CD8-positive, alpha-beta memory T cell (primary cell): ENCODE measurements around the gene NADSYN1. TPM values are rescaled to one million over a fixed set of nuclear protein-coding genes. Genes with fewer than 3 reads are reported as not detected.
A peak's percentile ranks its signal among the peaks of the same experiment; 100 is the strongest.

Experiments
- CTCF ChIA-PET: fragments of 350-600 bp; sonication (Branson Sonifier 250); formaldehyde crosslinking; loops from one replicate; lab custom pipeline; 2021; ENCODE audit warnings: antibody characterized with exemption; lab: Charles Lee
- POLR2A ChIA-PET: fragments of 350-600 bp; sonication (Branson Sonifier 250); formaldehyde crosslinking; loops from one replicate; lab custom pipeline; 2021; ENCODE audit warnings: antibody characterized with exemption; lab: Charles Lee
- DNase-seq, 5 donors: peaks; one replicate each; pipeline versions ENCODE4 v3.0.0 to v3.0.0-alpha.2; 2020 to 2022; ENCODE audit warnings: mixed read lengths in 1 of 5
- H3K27ac ChIP-seq: one replicate; pipeline ENCODE4 v1.7.0; 2013; ENCODE audit warnings: low read depth, mild to moderate bottlenecking, low read length, moderate library complexity
- H3K27me3 ChIP-seq: 2 replicates; pipeline ENCODE4 v1.7.0; 2013; ENCODE audit warnings: low read length, mild to moderate bottlenecking; ENCODE audit not compliant: insufficient read depth, poor library complexity, severe bottlenecking
- H3K36me3 ChIP-seq: 2 replicates; pipeline ENCODE4 v1.7.0; 2013; ENCODE audit warnings: mild to moderate bottlenecking, low read length, moderate library complexity; ENCODE audit not compliant: insufficient read depth
- H3K4me1 ChIP-seq: 2 replicates; pipeline ENCODE4 v1.7.0; 2013; ENCODE audit warnings: mild to moderate bottlenecking, low read length, moderate library complexity; ENCODE audit not compliant: insufficient read depth
- H3K4me3 ChIP-seq: 2 replicates; pipeline ENCODE4 v1.7.0; 2013; ENCODE audit warnings: mild to moderate bottlenecking, low read length
- H3K9me3 ChIP-seq: 2 replicates; pipeline ENCODE4 v1.7.0; 2013; ENCODE audit warnings: mild to moderate bottlenecking, low read length
- H3K27ac Mint-ChIP-seq, 8 donors: one replicate each; pipeline ENCODE4 v1.8.0; 2020 to 2021; ENCODE audit warnings: mixed read lengths in 8 of 8, mild to moderate bottlenecking in 6 of 8, inconsistent platforms in 3 of 8, moderate library complexity in 3 of 8
- H3K27me3 Mint-ChIP-seq, 2 donors: one replicate each; pipeline ENCODE4 v1.8.0; 2020 to 2021; ENCODE audit warnings: mixed read lengths in 2 of 2, mild to moderate bottlenecking in 1 of 2, moderate library complexity in 1 of 2
- H3K36me3 Mint-ChIP-seq, 3 donors: one replicate each; pipeline ENCODE4 v1.8.0; 2020 to 2021; ENCODE audit warnings: mixed read lengths in 3 of 3, inconsistent platforms in 1 of 3, mild to moderate bottlenecking in 1 of 3
- H3K4me1 Mint-ChIP-seq, 3 donors: one replicate each; pipeline ENCODE4 v1.8.0; 2020 to 2021; ENCODE audit warnings: mixed read lengths in 3 of 3, inconsistent platforms in 1 of 3, mild to moderate bottlenecking in 1 of 3
- H3K4me3 Mint-ChIP-seq, 7 donors: one replicate each; pipeline ENCODE4 v1.8.0; 2020 to 2021; ENCODE audit warnings: mixed read lengths in 7 of 7, mild to moderate bottlenecking in 6 of 7, moderate library complexity in 4 of 7, inconsistent platforms in 2 of 7
- H3K9me3 Mint-ChIP-seq, 5 donors: one replicate each; pipeline ENCODE4 v1.8.0; 2020 to 2022; ENCODE audit warnings: mixed read lengths in 5 of 5, mild to moderate bottlenecking in 3 of 5, moderate library complexity in 2 of 5, inconsistent platforms in 1 of 5
- polyA plus RNA-seq: library from polyadenylated mRNA; unstranded; fragments of 300-500 nt; fragmentation: Illumina TruSeq; gene quantifications from one replicate; pipeline ENCODE4 v1.2.3, GENCODE V29; 2021
- total RNA-seq, 2 experiments: library from RNA; stranded (reverse); gene quantifications; one replicate each; pipeline ENCODE4 v1.2.3, GENCODE V29; 2021

NADSYN1 gene
- total and polyA plus RNA-seq, 3 experiments from 2014 or later: 43.6 to 62.5 (median 60.3) TPM

DNA sequence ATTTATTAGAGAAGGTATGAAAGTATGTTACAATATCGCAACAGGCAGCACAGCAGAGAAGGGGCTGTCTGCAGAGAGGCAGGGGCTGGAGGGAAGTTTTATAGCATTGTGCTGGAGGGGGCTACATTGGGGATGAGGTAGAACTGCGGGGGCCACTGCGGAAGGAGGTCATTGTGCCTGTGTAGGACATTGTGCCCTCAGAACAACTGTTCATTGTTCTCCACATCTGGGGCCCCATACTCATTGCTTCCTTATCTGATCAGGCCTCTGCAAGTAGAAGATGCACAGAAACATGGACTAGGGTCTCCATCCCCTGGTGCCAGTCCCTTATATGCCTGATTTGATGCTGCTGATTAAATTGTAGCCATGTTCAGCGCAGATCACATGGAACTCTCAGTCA is 12.1 kb downstream of the NADSYN1 start:
- H3K4me1 ChIP-seq: no peaks in the 10 kb centered on the region
- H3K4me3 ChIP-seq: no peak overlapping the region
- peak overlapping the region in 1 of 8 donors; percentile 76 for H3K27ac Mint-ChIP-seq
- peaks cover 0 to 83% (median 19%) of the 10 kb centered on the region in 3 donors for H3K36me3 Mint-ChIP-seq
- ChIA-PET CTCF (no interaction called here), POLR2A (no interaction called here)
- H3K9me3 ChIP-seq: no peaks in the 10 kb centered on the region
- peaks cover 15% of the 10 kb centered on the region for H3K36me3 ChIP-seq
- DNase-seq: no peak
- no peaks in the 10 kb centered on the region for H3K27me3 ChIP-seq
- no peak overlapping the region for H3K27ac ChIP-seq
- H3K4me1 Mint-ChIP-seq: peaks cover 6 to 13% (median 8%) of the 10 kb centered on the region in 3 donors
- no peak overlapping the region for H3K4me3 Mint-ChIP-seq
- no peaks in the 10 kb centered on the region for H3K27me3 Mint-ChIP-seq
- H3K9me3 Mint-ChIP-seq: no peaks in the 10 kb centered on the region

DNA sequence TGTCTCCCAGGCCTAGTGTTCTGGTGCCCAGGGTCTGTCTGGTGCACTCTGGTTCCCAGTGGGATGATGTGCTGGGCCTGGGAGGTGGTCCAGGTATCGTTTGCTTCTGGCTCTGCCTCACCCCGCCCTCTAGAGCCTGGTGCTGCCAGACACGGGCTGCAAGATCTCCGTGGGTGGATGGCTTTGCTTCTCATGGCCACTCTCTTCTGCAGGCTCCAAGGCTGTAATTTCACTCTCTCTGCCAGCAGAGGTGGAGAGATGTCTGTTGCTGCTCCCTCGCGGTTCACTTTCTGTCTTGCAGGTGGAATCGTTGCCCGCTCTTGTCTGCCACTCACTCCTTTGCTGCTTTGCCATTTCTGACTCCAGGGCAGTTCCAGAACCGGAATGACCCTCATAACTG is 13.4 kb downstream of the NADSYN1 start:
- DNase-seq: peak in 1 of 5 donors; percentile 8
- no peaks in the 10 kb centered on the region for H3K27me3 ChIP-seq
- peak overlapping the region in 1 of 8 donors; percentile 30 for H3K27ac Mint-ChIP-seq
- CTCF ChIA-PET: interaction anchor here (0.6 kb wide), 1 partner anchor 41 kb away, joined by 3 read pairs; no protein-coding TSS in a partner anchor
- no peak overlapping the region for H3K4me3 Mint-ChIP-seq
- H3K36me3 ChIP-seq: peaks cover 11% of the 10 kb centered on the region
- POLR2A ChIA-PET: no interaction called here
- H3K4me3 ChIP-seq: no peak overlapping the region
- H3K27me3 Mint-ChIP-seq: no peaks in the 10 kb centered on the region
- H3K27ac ChIP-seq: no peak overlapping the region
- peaks cover 0 to 81% (median 11%) of the 10 kb centered on the region in 3 donors for H3K36me3 Mint-ChIP-seq
- H3K4me1 Mint-ChIP-seq: peaks cover 0 to 6% (median 4%) of the 10 kb centered on the region in 3 donors
- H3K4me1 ChIP-seq: no peaks in the 10 kb centered on the region
- no peaks in the 10 kb centered on the region for H3K9me3 Mint-ChIP-seq
- H3K9me3 ChIP-seq: no peaks in the 10 kb centered on the region

- CTCF ChIA-PET: no interaction called here
- Mint-ChIP-seq H3K27ac (no peak overlapping the region), H3K4me1 (peaks cover 0 to 6% (median 4%) of the 10 kb centered on the region in 3 donors)
Measured at GRCh38 chr11:71467164-71467563, 14.2 kb downstream of the NADSYN1 start.

DNA sequence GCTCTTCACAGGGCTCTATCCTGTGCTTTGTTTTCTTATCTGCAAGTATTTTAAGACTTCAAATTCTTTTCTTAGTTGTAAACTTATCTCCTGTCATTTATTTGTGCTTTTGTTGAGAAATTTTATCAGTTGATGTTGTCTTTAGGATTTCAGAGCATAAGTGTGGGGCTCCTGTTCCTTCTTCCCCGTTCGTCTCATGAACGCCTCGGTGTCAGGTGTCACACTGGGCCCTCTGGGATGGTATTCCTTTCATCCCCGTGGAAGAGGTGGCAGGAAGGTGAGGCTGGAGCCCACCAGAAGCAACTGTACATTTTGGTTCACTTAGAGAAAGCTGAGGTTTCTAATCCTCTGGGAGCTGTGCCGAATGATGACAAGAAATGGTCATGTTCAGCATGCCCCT is 17.9 kb downstream of the NADSYN1 start:
- Histone ChIP-seq H3K9me3 (no peaks in the 10 kb centered on the region), H3K4me1 (no peaks in the 10 kb centered on the region), H3K36me3 (peaks cover 23% of the 10 kb centered on the region), H3K4me3 (no peak overlapping the region), H3K27ac (no peak overlapping the region), H3K27me3 (no peaks in the 10 kb centered on the region)
- no peak overlapping the region for H3K4me3 Mint-ChIP-seq
- H3K9me3 Mint-ChIP-seq: no peaks in the 10 kb centered on the region
- peak overlapping the region in 1 of 8 donors; percentile 59 for H3K27ac Mint-ChIP-seq
- ChIA-PET CTCF (no interaction called here), POLR2A (no interaction called here)
- no peaks in the 10 kb centered on the region for H3K27me3 Mint-ChIP-seq
- peaks cover 0 to 4% (median 0%) of the 10 kb centered on the region in 3 donors for H3K4me1 Mint-ChIP-seq
- peaks cover 0 to 84% (median 13%) of the 10 kb centered on the region in 3 donors for H3K36me3 Mint-ChIP-seq
- no peak for DNase-seq

More at GRCh38 chr11:71467164-71467563, 14.2 kb downstream of the NADSYN1 start:
- no peak for DNase-seq
- Histone ChIP-seq H3K36me3 (peaks cover 17% of the 10 kb centered on the region), H3K27me3 (no peaks in the 10 kb centered on the region), H3K4me3 (no peak overlapping the region), H3K9me3 (no peaks in the 10 kb centered on the region), H3K4me1 (no peaks in the 10 kb centered on the region), H3K27ac (no peak overlapping the region)
- Mint-ChIP-seq H3K27me3 (no peaks in the 10 kb centered on the region), H3K9me3 (no peaks in the 10 kb centered on the region), H3K4me3 (no peak overlapping the region), H3K36me3 (peaks cover 0 to 81% (median 11%) of the 10 kb centered on the region in 3 donors)
- POLR2A ChIA-PET: no interaction called here

- Histone ChIP-seq H3K4me1 (no peaks in the 10 kb centered on the region), H3K36me3 (peaks cover 29% of the 10 kb centered on the region), H3K9me3 (no peaks in the 10 kb centered on the region), H3K4me3 (no peak overlapping the region), H3K27ac (no peak overlapping the region), H3K27me3 (no peaks in the 10 kb centered on the region)
- Mint-ChIP-seq H3K4me3 (no peak overlapping the region), H3K27me3 (no peaks in the 10 kb centered on the region), H3K36me3 (peaks cover 0 to 84% (median 13%) of the 10 kb centered on the region in 3 donors), H3K4me1 (peaks cover 0 to 4% (median 0%) of the 10 kb centered on the region in 3 donors), H3K9me3 (no peaks in the 10 kb centered on the region), H3K27ac (no peak overlapping the region)
- CTCF ChIA-PET: no interaction called here
- POLR2A ChIA-PET: no interaction called here
- DNase-seq: peak in 1 of 5 donors; percentile 25
Measured at GRCh38 chr11:71472357-71472885, 19.4 kb downstream of the NADSYN1 start.

DNA sequence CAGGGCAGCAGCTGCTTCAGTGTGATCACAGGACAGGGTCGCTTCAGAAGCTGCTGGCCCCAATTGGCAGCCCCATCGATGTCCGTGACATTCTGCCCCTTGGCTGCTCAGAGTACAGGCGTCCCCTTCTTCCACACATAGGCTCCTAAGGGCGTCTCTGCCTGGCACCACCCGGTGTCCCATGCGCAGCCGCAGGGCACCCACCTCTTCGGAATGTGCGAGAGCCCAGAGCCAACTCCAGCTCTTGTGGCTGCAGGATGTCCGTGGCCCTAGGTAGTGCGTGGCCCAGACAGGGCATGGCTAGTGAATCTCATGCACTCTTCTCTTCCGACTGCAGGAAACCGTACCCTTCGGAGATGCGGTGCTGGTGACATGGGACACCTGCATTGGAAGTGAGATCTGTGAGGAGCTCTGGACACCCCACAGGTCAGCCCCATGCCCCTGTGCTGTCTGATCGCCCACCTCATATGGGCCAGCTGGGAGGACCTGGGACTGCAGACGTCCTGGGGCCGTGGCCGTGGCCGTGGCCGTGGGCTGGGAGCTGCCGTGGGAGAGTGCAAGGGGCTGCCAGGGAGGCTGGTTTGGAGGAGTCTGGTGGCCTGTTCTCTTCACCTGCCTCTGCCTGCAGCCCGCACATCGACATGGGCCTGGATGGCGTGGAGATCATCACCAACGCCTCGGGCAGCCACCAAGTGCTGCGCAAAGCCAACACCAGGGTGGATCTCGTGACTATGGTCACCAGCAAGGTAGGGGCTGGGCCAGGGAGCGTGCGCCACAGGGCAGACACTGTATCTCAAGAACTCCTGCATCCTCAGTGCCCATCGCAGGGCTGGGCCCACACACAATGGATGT is 20.2 kb downstream of the NADSYN1 start:
- POLR2A ChIA-PET: no interaction called here

DNA sequence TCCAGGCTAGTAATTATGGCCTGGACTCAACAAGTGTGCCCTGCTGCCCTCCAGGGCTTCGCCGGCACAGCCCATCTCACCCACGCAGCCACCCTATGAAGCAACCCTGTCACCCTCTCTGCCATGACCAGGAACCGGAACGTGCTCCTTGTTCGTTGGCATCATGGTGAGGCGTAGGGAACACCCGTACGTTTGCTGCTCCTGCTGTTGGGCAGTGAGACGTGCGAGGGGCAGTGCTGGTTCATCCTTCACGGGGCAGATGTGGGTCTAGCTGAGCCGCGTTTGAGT is 20.7 kb downstream of the NADSYN1 start:
- H3K9me3 Mint-ChIP-seq: no peaks in the 10 kb centered on the region
- ChIA-PET CTCF (no interaction called here), POLR2A (no interaction called here)
- H3K27ac Mint-ChIP-seq: no peak overlapping the region
- Histone ChIP-seq H3K36me3 (peaks cover 29% of the 10 kb centered on the region), H3K4me3 (no peak overlapping the region), H3K27ac (no peak overlapping the region), H3K27me3 (no peaks in the 10 kb centered on the region), H3K9me3 (no peaks in the 10 kb centered on the region), H3K4me1 (no peaks in the 10 kb centered on the region)
- peaks cover 0 to 86% (median 17%) of the 10 kb centered on the region in 3 donors for H3K36me3 Mint-ChIP-seq
- peak in 1 of 5 donors; percentile 29 for DNase-seq
- H3K4me1 Mint-ChIP-seq: peaks cover 0 to 4% (median 0%) of the 10 kb centered on the region in 3 donors
- H3K4me3 Mint-ChIP-seq: no peak overlapping the region
- H3K27me3 Mint-ChIP-seq: no peaks in the 10 kb centered on the region

More for the DNA sequence above, 20.2 kb downstream of the NADSYN1 start:
- Histone ChIP-seq H3K9me3 (no peaks in the 10 kb centered on the region), H3K27me3 (no peaks in the 10 kb centered on the region), H3K4me3 (no peak overlapping the region), H3K36me3 (peaks cover 29% of the 10 kb centered on the region), H3K27ac (no peak overlapping the region), H3K4me1 (no peaks in the 10 kb centered on the region)
- Mint-ChIP-seq H3K9me3 (no peaks in the 10 kb centered on the region), H3K27ac (no peak overlapping the region), H3K4me1 (peaks cover 0 to 4% (median 0%) of the 10 kb centered on the region in 3 donors), H3K36me3 (peaks cover 0 to 84% (median 16%) of the 10 kb centered on the region in 3 donors), H3K27me3 (no peaks in the 10 kb centered on the region), H3K4me3 (no peak overlapping the region)
- CTCF ChIA-PET: no interaction called here
- peak in 1 of 5 donors; percentile 38 for DNase-seq

DNA sequence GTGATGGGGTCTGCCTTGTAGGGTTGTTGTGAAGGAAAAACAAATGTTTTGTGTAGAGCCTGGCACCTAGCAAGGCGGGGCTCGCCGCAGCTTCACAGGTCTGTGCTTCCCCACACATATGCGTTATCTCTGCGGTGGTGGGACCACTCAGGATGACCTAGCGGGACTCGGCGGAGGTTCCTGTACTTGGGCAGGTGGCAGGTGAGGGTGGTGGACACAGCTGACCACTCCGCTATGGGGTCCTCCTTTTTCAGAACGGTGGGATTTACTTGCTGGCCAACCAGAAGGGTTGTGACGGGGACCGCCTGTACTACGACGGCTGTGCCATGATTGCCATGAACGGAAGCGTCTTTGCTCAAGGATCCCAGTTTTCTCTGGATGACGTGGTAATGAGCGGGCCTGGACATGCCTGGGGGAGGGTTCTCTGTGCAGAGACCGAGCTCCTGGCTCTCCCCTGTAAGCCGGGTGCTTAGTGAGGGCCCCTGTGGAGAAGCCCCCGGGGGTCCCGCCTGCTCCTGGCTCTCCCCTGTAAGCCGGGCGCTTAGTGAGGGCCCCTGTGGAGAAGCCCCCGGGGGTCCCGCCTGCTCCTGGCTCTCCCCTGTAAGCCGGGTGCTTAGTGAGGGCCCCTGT is 21.3 kb downstream of the NADSYN1 start:
- no peak overlapping the region for H3K4me3 Mint-ChIP-seq
- Histone ChIP-seq H3K36me3 (peaks cover 29% of the 10 kb centered on the region), H3K27ac (no peak overlapping the region), H3K4me3 (no peak overlapping the region), H3K4me1 (no peaks in the 10 kb centered on the region), H3K27me3 (no peaks in the 10 kb centered on the region), H3K9me3 (no peaks in the 10 kb centered on the region)
- H3K36me3 Mint-ChIP-seq: peaks cover 0 to 88% (median 15%) of the 10 kb centered on the region in 3 donors
- H3K4me1 Mint-ChIP-seq: peaks cover 0 to 4% (median 0%) of the 10 kb centered on the region in 3 donors
- no peaks in the 10 kb centered on the region for H3K9me3 Mint-ChIP-seq
- H3K27me3 Mint-ChIP-seq: no peaks in the 10 kb centered on the region
- H3K27ac Mint-ChIP-seq: peak overlapping the region in 1 of 8 donors; percentile 26
- DNase-seq: peak in 1 of 5 donors; percentile 14
- ChIA-PET POLR2A (no interaction called here), CTCF (no interaction called here)
